GM23248 (cell line): ENCODE results near the gene UCKL1. TPM values are rescaled to one million over a fixed set of nuclear protein-coding genes. Genes with fewer than 3 reads are reported as not detected.
A peak's percentile ranks its signal among the peaks of the same experiment; 100 is the strongest.

Source experiments
- DNase-seq: peaks from one replicate; pipeline ENCODE4 v3.0.0-alpha.2; 2015
- H2AFZ ChIP-seq: fragments of 200-600 bp; sonication (generic); 2 replicates; pipeline ENCODE4 v1.6.1; 2016; ENCODE audit warnings: antibody characterized with exemption
- H3F3A ChIP-seq: fragments of 200-600 bp; sonication (generic); 2 replicates; pipeline ENCODE4 v1.6.1; 2016; ENCODE audit warnings: mild to moderate bottlenecking, antibody characterized with exemption, mixed run types; ENCODE audit not compliant: insufficient read depth
- H3K27ac ChIP-seq: fragments of 200-600 bp; sonication (generic); 2 replicates; pipeline ENCODE4 v1.5.1; 2016; ENCODE audit warnings: mild to moderate bottlenecking
- H3K27me3 ChIP-seq: fragments of 200-600 bp; sonication (generic); replicated peaks from 2 replicates; pipeline ENCODE4 v1.6.1; 2016; ENCODE audit warnings: mild to moderate bottlenecking; ENCODE audit not compliant: insufficient read depth
- H3K36me3 ChIP-seq: fragments of 200-600 bp; sonication (generic); 2 replicates; pipeline ENCODE4 v1.6.1; 2016; ENCODE audit warnings: low read depth, mild to moderate bottlenecking
- H3K4me1 ChIP-seq: fragments of 200-600 bp; sonication (generic); 2 replicates; pipeline ENCODE4 v1.6.1; 2016; ENCODE audit warnings: mild to moderate bottlenecking; ENCODE audit not compliant: insufficient read depth
- H3K4me2 ChIP-seq: fragments of 200-600 bp; sonication (generic); one replicate; pipeline ENCODE4 v1.6.1; 2016; ENCODE audit warnings: mild to moderate bottlenecking; ENCODE audit not compliant: unreplicated experiment
- H3K4me3 ChIP-seq: fragments of 200-600 bp; sonication (generic); 2 replicates; pipeline ENCODE4 v1.5.1; 2016; ENCODE audit warnings: mild to moderate bottlenecking
- H3K79me2 ChIP-seq: fragments of 200-600 bp; sonication (generic); 2 replicates; pipeline ENCODE4 v1.6.1; 2016; ENCODE audit warnings: mild to moderate bottlenecking; ENCODE audit not compliant: insufficient read depth
- H3K9ac ChIP-seq: fragments of 200-600 bp; sonication (generic); 2 replicates; pipeline ENCODE4 v1.6.1; 2016; ENCODE audit warnings: mild to moderate bottlenecking
- H3K9me2 ChIP-seq: fragments of 200-600 bp; sonication (generic); 2 replicates; pipeline ENCODE4 v1.6.1; 2016; ENCODE audit warnings: mixed run types, mild to moderate bottlenecking, moderate library complexity; ENCODE audit not compliant: insufficient read depth
- H3K9me3 ChIP-seq: fragments of 200-600 bp; sonication (generic); one replicate; pipeline ENCODE4 v1.6.1; 2017; ENCODE audit warnings: low read depth
- H4K20me1 ChIP-seq: fragments of 200-600 bp; sonication (generic); 2 replicates; pipeline ENCODE4 v1.6.0; 2016; ENCODE audit not compliant: insufficient read depth
- EZH2 ChIP-seq: fragments of 200-600 bp; sonication (generic); IDR thresholded peaks from 2 replicates; pipeline ENCODE4 v1.6.1; 2018; ENCODE audit warnings: antibody characterized with exemption, mild to moderate bottlenecking; ENCODE audit not compliant: insufficient read depth, poor library complexity, severe bottlenecking
- EZH2phosphoT487 ChIP-seq: fragments of 200-600 bp; sonication (generic); IDR thresholded peaks from 2 replicates; pipeline ENCODE4 v1.6.1; 2018; ENCODE audit warnings: antibody characterized with exemption, moderate library complexity, mild to moderate bottlenecking, low read depth; ENCODE audit not compliant: insufficient read depth
- WGBS, 2 experiments: methylation state at CpG; one replicate each; pipeline ENCODE4 v1.1.6; 2015 to 2017; ENCODE audit warnings: low lambda C conversion rate in 2 of 2, low coverage in 1 of 2; ENCODE audit errors: missing lambda C conversion rate in 2 of 2; 5-methylcytosine and 5-hydroxymethylcytosine counted together
- in situ Hi-C: fragments of 300-500 bp; cut with MboI; formaldehyde crosslinking; loops from 2 replicates; pipeline ENCODE4 v1.15.0; 2020
- polyA plus RNA-seq: library from polyadenylated mRNA; unstranded; fragments of >200 nt; fragmentation: Nextera tagmentation; extraction: Ambion mirVana; gene quantifications from 2 replicates; pipeline ENCODE4 v1.2.1, GENCODE V29; 2016
- total RNA-seq: library from RNA; depleted of rRNA; stranded (reverse); fragments of >200 nt; shearing (Covaris generic); gene quantifications from 2 replicates; pipeline ENCODE4 v1.2.3, GENCODE V29; 2014

Gene UCKL1
- total and polyA plus RNA-seq, 2 experiments from 2014 or later, result 17.6 to 33.4 TPM

- DNase-seq, result no peak
- no peaks in the 10 kb centered on the region for H3F3A ChIP-seq
- no peaks in the 10 kb centered on the region for H3K9me3 ChIP-seq
- H2AFZ ChIP-seq, result no peak overlapping the region
- H3K4me2 ChIP-seq, result no peak overlapping the region
- no peaks in the 10 kb centered on the region for H3K27me3 ChIP-seq
- peaks cover 10% of the 10 kb centered on the region for H3K4me1 ChIP-seq
- no peak overlapping the region for H3K9ac ChIP-seq
- TF ChIP-seq EZH2, result no peak
- no peak for TF ChIP-seq EZH2phosphoT487
- no peaks in the 10 kb centered on the region for H3K36me3 ChIP-seq
- no peaks in the 10 kb centered on the region for H3K9me2 ChIP-seq
- H3K4me3 ChIP-seq, result no peak overlapping the region
- H4K20me1 ChIP-seq, result no peaks in the 10 kb centered on the region
- H3K27ac ChIP-seq, result no peak overlapping the region
- in situ Hi-C loops, result no loop called here
- H3K79me2 ChIP-seq, result peaks cover 14% of the 10 kb centered on the region
- WGBS, 2 experiments, result 93 to 97% methylated on average over 12 to 17 of the region's 17 CpGs
Measured at GRCh38 chr20:63959699-63960075, 3.5 kb upstream of the UCKL1 start.

GRCh38 chr20:63958964-63959698, 2.9 kb upstream of the UCKL1 start:
- peaks cover 15% of the 10 kb centered on the region for H3K4me1 ChIP-seq
- in situ Hi-C loops, result no loop called here
- H3K4me2 ChIP-seq, result no peak overlapping the region
- H3K9ac ChIP-seq, result no peak overlapping the region
- TF ChIP-seq EZH2phosphoT487 (no peak), EZH2 (no peak)
- no peaks in the 10 kb centered on the region for H3K36me3 ChIP-seq
- no peak for DNase-seq
- no peak overlapping the region for H2AFZ ChIP-seq
- H3F3A ChIP-seq, result no peaks in the 10 kb centered on the region
- no peaks in the 10 kb centered on the region for H4K20me1 ChIP-seq
- H3K79me2 ChIP-seq, result peaks cover 20% of the 10 kb centered on the region
- H3K9me2 ChIP-seq, result no peaks in the 10 kb centered on the region
- no peaks in the 10 kb centered on the region for H3K27me3 ChIP-seq
- 81 to 87% methylated on average over 10 of the region's 10 CpGs for WGBS, 2 experiments
- no peaks in the 10 kb centered on the region for H3K9me3 ChIP-seq
- H3K4me3 ChIP-seq, result no peak overlapping the region
- no peak overlapping the region for H3K27ac ChIP-seq

DNA sequence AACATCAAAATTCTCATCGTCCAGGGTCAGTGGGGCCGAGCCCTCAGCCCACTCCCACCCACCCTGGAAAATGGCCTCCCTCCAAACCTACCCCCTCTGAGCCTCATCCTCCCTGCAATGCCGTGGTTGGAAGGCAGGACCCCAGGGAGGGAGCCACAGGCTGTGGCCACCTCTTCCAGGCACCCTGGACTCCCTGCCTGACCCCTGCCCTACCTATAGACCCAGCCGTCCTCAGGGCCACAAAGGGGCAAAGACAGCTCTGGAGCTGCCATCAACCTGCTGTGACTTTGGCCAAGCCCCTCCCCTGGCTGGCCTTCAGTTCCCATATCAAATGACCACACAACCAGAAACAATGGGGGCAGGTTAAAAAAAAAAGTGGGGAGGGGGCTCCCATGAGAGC, 2.3 kb upstream of the UCKL1 start:
- H3K36me3 ChIP-seq, result no peaks in the 10 kb centered on the region
- no peaks in the 10 kb centered on the region for H3F3A ChIP-seq

DNA sequence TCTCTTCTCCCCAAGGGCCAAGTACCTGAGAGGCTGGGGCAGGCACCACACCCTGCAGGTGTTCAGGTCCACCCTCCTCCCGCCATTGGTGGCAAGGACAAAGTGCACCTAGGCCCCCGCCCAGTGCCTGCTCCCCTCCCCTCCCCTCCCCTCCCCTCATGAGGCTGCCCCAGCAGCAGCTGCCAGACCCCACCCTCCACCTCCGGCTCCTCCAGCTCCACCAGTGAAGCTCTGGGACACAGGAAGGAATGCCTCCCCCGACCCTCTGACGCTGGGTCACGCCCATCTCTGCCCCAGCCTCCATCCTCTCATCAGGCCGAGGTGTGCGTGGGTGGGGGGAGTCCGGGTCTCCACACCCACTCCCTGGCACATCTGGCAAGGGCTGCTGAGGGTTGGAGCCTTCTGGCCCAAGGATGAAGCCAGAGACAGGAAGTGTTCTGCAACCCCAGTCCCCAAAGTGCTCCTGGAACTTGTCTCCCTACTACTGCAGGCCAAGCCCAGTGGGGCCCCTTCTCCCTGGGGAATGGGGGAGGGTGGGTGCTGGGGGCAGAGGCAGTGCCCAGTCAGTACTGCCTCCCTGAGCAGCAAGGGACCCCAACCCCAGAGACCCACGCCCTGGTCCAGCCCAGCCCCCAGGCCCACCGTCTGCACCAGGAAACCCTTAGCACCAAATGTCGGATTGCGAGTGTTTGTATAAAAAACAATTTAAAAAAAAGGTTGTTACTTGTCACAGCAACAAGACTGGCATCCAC, 1.6 kb upstream of the UCKL1 start:
- H3K79me2 ChIP-seq, result peaks cover 33% of the 10 kb centered on the region
- H3K9me3 ChIP-seq, result no peaks in the 10 kb centered on the region
- no peaks in the 10 kb centered on the region for H3F3A ChIP-seq
- 36 to 40% methylated on average over 9 to 13 of the region's 13 CpGs for WGBS, 2 experiments
- H3K4me3 ChIP-seq, result peak overlapping the region; percentile 72
- H3K9me2 ChIP-seq, result no peaks in the 10 kb centered on the region
- H2AFZ ChIP-seq, result peak overlapping the region; percentile 32
- TF ChIP-seq EZH2 (no peak), EZH2phosphoT487 (no peak)
- H3K4me2 ChIP-seq, result peak overlapping the region; percentile 78
- H3K36me3 ChIP-seq, result no peaks in the 10 kb centered on the region
- peak; percentile 52 for DNase-seq
- H3K9ac ChIP-seq, result peak overlapping the region; percentile 78
- no peaks in the 10 kb centered on the region for H3K27me3 ChIP-seq
- in situ Hi-C loops, result no loop called here
- peak overlapping the region; percentile 76 for H3K27ac ChIP-seq
- peaks cover 22% of the 10 kb centered on the region for H3K4me1 ChIP-seq
- H4K20me1 ChIP-seq, result no peaks in the 10 kb centered on the region

More for the DNA sequence above, 2.3 kb upstream of the UCKL1 start:
- DNase-seq, result no peak
- Histone ChIP-seq H3K4me3 (no peak overlapping the region), H3K9ac (no peak overlapping the region), H3K4me1 (peaks cover 22% of the 10 kb centered on the region), H3K27me3 (no peaks in the 10 kb centered on the region), H3K27ac (no peak overlapping the region), H2AFZ (no peak overlapping the region), H3K9me3 (no peaks in the 10 kb centered on the region), H3K4me2 (no peak overlapping the region), H4K20me1 (no peaks in the 10 kb centered on the region), H3K9me2 (no peaks in the 10 kb centered on the region), H3K79me2 (peaks cover 27% of the 10 kb centered on the region)
- 76 to 84% methylated on average over 4 of the region's 4 CpGs for WGBS, 2 experiments
- TF ChIP-seq EZH2phosphoT487 (no peak), EZH2 (no peak)
- in situ Hi-C loops, result no loop called here
